HG03097 (cell line): ENCODE data around the gene RBFOX2.

Experiments used
- ATAC-seq: cut with Tn5 transposase; IDR thresholded peaks from one replicate; pipeline ENCODE4 v1.9.1; 2021; ENCODE audit not compliant: unreplicated experiment, low FRiP score

RBFOX2 gene

GRCh38 chr22:35947794-35948425 lies 80.7 kb downstream of the RBFOX2 start:
- ATAC-seq: no peak

- ATAC-seq: no peak
Observed at GRCh38 chr22:35944458-35944857, 84.2 kb downstream of the RBFOX2 start.

- no peak for ATAC-seq
Observed at GRCh38 chr22:35940166-35940565, 88.5 kb downstream of the RBFOX2 start.

- no peak for ATAC-seq
Observed at GRCh38 chr22:35938226-35938625, 90.4 kb downstream of the RBFOX2 start.

GRCh38 chr22:35930933-35931332 lies 97.7 kb downstream of the RBFOX2 start:
- no peak for ATAC-seq

- no peak for ATAC-seq
Observed at GRCh38 chr22:35928285-35928798, 100.3 kb downstream of the RBFOX2 start.

- no peak for ATAC-seq
Observed at GRCh38 chr22:35923026-35923425, 105.6 kb downstream of the RBFOX2 start.

- ATAC-seq: no peak
Observed at GRCh38 chr22:35921777-35922176, 106.8 kb downstream of the RBFOX2 start.

GRCh38 chr22:35921044-35921443 lies 107.6 kb downstream of the RBFOX2 start:
- ATAC-seq: no peak

GRCh38 chr22:35919002-35919542 lies 109.6 kb downstream of the RBFOX2 start:
- no peak for ATAC-seq

- no peak for ATAC-seq
Observed at GRCh38 chr22:35918456-35918855, 110.2 kb downstream of the RBFOX2 start.

- ATAC-seq: no peak
Observed at GRCh38 chr22:35917651-35918050, 111.0 kb downstream of the RBFOX2 start.

- no peak for ATAC-seq
Observed at GRCh38 chr22:35915477-35916013, 113.1 kb downstream of the RBFOX2 start.

- ATAC-seq: no peak
Observed at GRCh38 chr22:35914665-35915476, 113.8 kb downstream of the RBFOX2 start.

GRCh38 chr22:35914357-35914664 lies 114.3 kb downstream of the RBFOX2 start:
- no peak for ATAC-seq

GRCh38 chr22:35913925-35914324 lies 114.7 kb downstream of the RBFOX2 start:
- no peak for ATAC-seq

- ATAC-seq: no peak
Observed at GRCh38 chr22:35912658-35913057, 116.0 kb downstream of the RBFOX2 start.

- ATAC-seq: no peak
Observed at GRCh38 chr22:35911877-35912276, 116.7 kb downstream of the RBFOX2 start.

- no peak for ATAC-seq
Observed at GRCh38 chr22:35910926-35911325, 117.7 kb downstream of the RBFOX2 start.

GRCh38 chr22:35910003-35910769 lies 118.4 kb downstream of the RBFOX2 start:
- no peak for ATAC-seq

GRCh38 chr22:35905894-35906293 lies 122.7 kb downstream of the RBFOX2 start:
- ATAC-seq: no peak
